OCI-LY1 (cell line): ENCODE results near the gene STARD13.

Source experiments
- H2AFZ ChIP-seq: fragments of 200-600 bp; sonication (generic), shearing (Covaris generic); 2 replicates; pipeline ENCODE4 v1.6.0; 2014; ENCODE audit warnings: antibody characterized with exemption, mild to moderate bottlenecking, low read length
- H3F3A ChIP-seq: fragments of 200-600 bp; sonication (generic), shearing (Covaris generic); 2 replicates; pipeline ENCODE4 v1.6.0; 2014; ENCODE audit warnings: mild to moderate bottlenecking, antibody characterized with exemption, low read length, moderate library complexity; ENCODE audit not compliant: insufficient read depth
- H3K27ac ChIP-seq: fragments of 200-600 bp; sonication (generic); 2 replicates; pipeline ENCODE4 v1.5.1; 2014; ENCODE audit warnings: low read length, mixed run types, mild to moderate bottlenecking, low read depth; ENCODE audit not compliant: poor library complexity, severe bottlenecking
- H3K27me3 ChIP-seq: fragments of 200-600 bp; sonication (generic); 2 replicates; pipeline ENCODE4 v1.6.0; 2014; ENCODE audit warnings: antibody characterized with exemption, mild to moderate bottlenecking, low read length, moderate library complexity; ENCODE audit not compliant: insufficient read depth
- H3K36me3 ChIP-seq: fragments of 200-600 bp; sonication (generic); 2 replicates; pipeline ENCODE4 v1.6.1; 2014; ENCODE audit warnings: mild to moderate bottlenecking, antibody characterized with exemption, low read length, moderate library complexity, mixed read lengths; ENCODE audit not compliant: insufficient read depth
- H3K4me1 ChIP-seq: fragments of 200-600 bp; sonication (generic); 2 replicates; pipeline ENCODE4 v1.5.1; 2014; ENCODE audit warnings: mild to moderate bottlenecking, low read length, moderate library complexity; ENCODE audit not compliant: insufficient read depth, severe bottlenecking
- H3K4me2 ChIP-seq: fragments of 200-600 bp; sonication (generic), shearing (Covaris generic); 2 replicates; pipeline ENCODE4 v1.6.1; 2014; ENCODE audit warnings: low read length
- H3K4me3 ChIP-seq: fragments of 200-600 bp; sonication (generic); 2 replicates; pipeline ENCODE4 v1.5.1; 2014; ENCODE audit warnings: low read length, low read depth, mild to moderate bottlenecking, mixed read lengths; ENCODE audit not compliant: poor library complexity, severe bottlenecking
- H3K79me2 ChIP-seq: fragments of 200-600 bp; shearing (Covaris generic); 2 replicates; pipeline ENCODE4 v1.6.1; 2016; ENCODE audit warnings: mixed run types, low read length, mixed read lengths; ENCODE audit not compliant: insufficient read depth
- H3K9ac ChIP-seq: fragments of 200-600 bp; sonication (generic), shearing (Covaris generic); 2 replicates; pipeline ENCODE4 v1.6.1; 2014; ENCODE audit warnings: mild to moderate bottlenecking, low read length, mixed read lengths
- H3K9me2 ChIP-seq: fragments of 200-600 bp; sonication (generic), shearing (Covaris generic); 2 replicates; pipeline ENCODE4 v1.6.1; 2014; ENCODE audit warnings: low read depth, mild to moderate bottlenecking, low read length, mixed read lengths
- H3K9me3 ChIP-seq: fragments of 200-600 bp; shearing (Covaris generic); 2 replicates; pipeline ENCODE4 v1.6.1; 2014; ENCODE audit warnings: low read length, mixed read lengths
- H4K20me1 ChIP-seq: fragments of 200-600 bp; sonication (generic), shearing (Covaris generic); 2 replicates; pipeline ENCODE4 v1.6.0; 2016; ENCODE audit warnings: mild to moderate bottlenecking, low read length; ENCODE audit not compliant: insufficient read depth
- CTCF ChIP-seq: fragments of 200-600 bp; sonication (generic), shearing (Covaris generic); IDR thresholded peaks from 2 replicates; pipeline ENCODE4 v1.5.1; 2017; ENCODE audit warnings: mild to moderate bottlenecking, antibody characterized with exemption, low read length, moderate library complexity, mixed read lengths
- EZH2 ChIP-seq: fragments of 200-600 bp; sonication (generic), shearing (Covaris generic); IDR thresholded peaks from 2 replicates; pipeline ENCODE4 v1.8.0; 2017; ENCODE audit warnings: borderline replicate concordance, mixed run types, mild to moderate bottlenecking, antibody characterized with exemption, low read length, moderate library complexity, mixed read lengths

The STARD13 gene

GRCh38 chr13:33285420-33286124, at the start of gene STARD13:
STARD13 (minus strand) TSS chr13:33285755; CDS start chr13:33285638, 117 bp downstream.
- TF ChIP-seq EZH2 = no peak
- Histone ChIP-seq H3K4me2 (no peak within 1 kb of the TSS), H2AFZ (no peak within 1 kb of the TSS), H3K4me3 (no peak within 1 kb of the TSS), H3K36me3 (no peaks in the 10 kb centered on the region), H3K9me2 (no peaks in the 10 kb centered on the region), H3K9me3 (no peaks in the 10 kb centered on the region), H3K79me2 (no peaks in the 10 kb centered on the region), H3K27ac (no peak within 1 kb of the TSS), H3K9ac (no peak within 1 kb of the TSS), H3K4me1 (no peaks in the 10 kb centered on the region), H3K27me3 (no peaks in the 10 kb centered on the region), H3F3A (no peaks in the 10 kb centered on the region), H4K20me1 (no peaks in the 10 kb centered on the region)

- no peaks in the 10 kb centered on the region for H3K4me1 ChIP-seq
- no peak overlapping the region for H3K4me3 ChIP-seq
- no peak overlapping the region for H3K27ac ChIP-seq
- no peaks in the 10 kb centered on the region for H3K79me2 ChIP-seq
- H3F3A ChIP-seq = no peaks in the 10 kb centered on the region
- no peaks in the 10 kb centered on the region for H3K9me2 ChIP-seq
- H3K9ac ChIP-seq = no peak overlapping the region
- H3K36me3 ChIP-seq = no peaks in the 10 kb centered on the region
- no peak for TF ChIP-seq CTCF
- no peak for TF ChIP-seq EZH2
- no peak overlapping the region for H3K4me2 ChIP-seq
- H2AFZ ChIP-seq = no peak overlapping the region
- H3K9me3 ChIP-seq = no peaks in the 10 kb centered on the region
- H4K20me1 ChIP-seq = no peaks in the 10 kb centered on the region
- no peaks in the 10 kb centered on the region for H3K27me3 ChIP-seq
Measured at GRCh38 chr13:33334831-33335230, 49.3 kb upstream of the STARD13 start.

GRCh38 chr13:33331962-33332361, 46.4 kb upstream of the STARD13 start:
- no peak overlapping the region for H2AFZ ChIP-seq
- no peaks in the 10 kb centered on the region for H3K9me3 ChIP-seq
- H3K4me2 ChIP-seq = no peak overlapping the region
- H3K79me2 ChIP-seq = no peaks in the 10 kb centered on the region
- no peaks in the 10 kb centered on the region for H3K27me3 ChIP-seq
- TF ChIP-seq CTCF = no peak
- no peak for TF ChIP-seq EZH2
- H3K9me2 ChIP-seq = no peaks in the 10 kb centered on the region
- no peaks in the 10 kb centered on the region for H3F3A ChIP-seq
- H3K4me1 ChIP-seq = no peaks in the 10 kb centered on the region
- H4K20me1 ChIP-seq = no peaks in the 10 kb centered on the region
- H3K27ac ChIP-seq = no peak overlapping the region
- H3K9ac ChIP-seq = no peak overlapping the region
- H3K4me3 ChIP-seq = no peak overlapping the region
- no peaks in the 10 kb centered on the region for H3K36me3 ChIP-seq

GRCh38 chr13:33330483-33330882, 44.9 kb upstream of the STARD13 start:
- Histone ChIP-seq H3K4me1 (no peaks in the 10 kb centered on the region), H3K36me3 (no peaks in the 10 kb centered on the region), H3K4me3 (no peak overlapping the region), H3K27ac (no peak overlapping the region), H3K4me2 (no peak overlapping the region), H4K20me1 (no peaks in the 10 kb centered on the region), H3K9me2 (no peaks in the 10 kb centered on the region), H3F3A (no peaks in the 10 kb centered on the region), H2AFZ (no peak overlapping the region), H3K9ac (no peak overlapping the region), H3K27me3 (no peaks in the 10 kb centered on the region), H3K9me3 (no peaks in the 10 kb centered on the region), H3K79me2 (no peaks in the 10 kb centered on the region)
- TF ChIP-seq CTCF (no peak), EZH2 (no peak)
